ENCODE data around the gene BHLHE40.

The BHLHE40 gene

GRCh38 chr3:5002871-5003247, 23.6 kb downstream of the BHLHE40 start:
- no peak for DNase-seq

GRCh38 chr3:5004319-5005152, 25.3 kb downstream of the BHLHE40 start:
- DNase-seq, result no peak

- DNase-seq, result no peak
Measured at GRCh38 chr3:5005367-5005766, 26.1 kb downstream of the BHLHE40 start.

GRCh38 chr3:5006755-5007202, 27.5 kb downstream of the BHLHE40 start:
- peak; percentile 58 for DNase-seq

- no peak for DNase-seq
Measured at GRCh38 chr3:5007873-5008272, 28.6 kb downstream of the BHLHE40 start.

GRCh38 chr3:5009506-5010109, 30.4 kb downstream of the BHLHE40 start:
- DNase-seq, result no peak

GRCh38 chr3:5010140-5010539, 30.9 kb downstream of the BHLHE40 start:
- no peak for DNase-seq

- DNase-seq, result no peak
Measured at GRCh38 chr3:5010706-5011554, 31.7 kb downstream of the BHLHE40 start.

- no peak for DNase-seq
Measured at GRCh38 chr3:5011555-5012256, 32.5 kb downstream of the BHLHE40 start.

- DNase-seq, result no peak
Measured at GRCh38 chr3:5012367-5012766, 33.1 kb downstream of the BHLHE40 start.

GRCh38 chr3:5013021-5013906, 34.0 kb downstream of the BHLHE40 start:
- DNase-seq, result no peak

GRCh38 chr3:5014391-5014790, 35.2 kb downstream of the BHLHE40 start:
- DNase-seq, result no peak

GRCh38 chr3:5015056-5015455, 35.8 kb downstream of the BHLHE40 start:
- DNase-seq, result no peak

GRCh38 chr3:5016211-5017161, 37.2 kb downstream of the BHLHE40 start:
- DNase-seq, result peak; percentile 36

- no peak for DNase-seq
Measured at GRCh38 chr3:5017925-5018531, 38.8 kb downstream of the BHLHE40 start.

- peak; percentile 79 for DNase-seq
Measured at GRCh38 chr3:5019411-5020241, 40.4 kb downstream of the BHLHE40 start.

GRCh38 chr3:5020242-5020722, 41.0 kb downstream of the BHLHE40 start:
- no peak for DNase-seq

- DNase-seq, result no peak
Measured at GRCh38 chr3:5021116-5022092, 42.2 kb downstream of the BHLHE40 start.

Data from activated CD8-positive, alpha-beta memory T cell treated with anti-CD3 and anti-CD28 coated beads, Interleukin-2, amount 50 U/mL, for 4 hours (primary cell).